Activated CD4-positive, alpha-beta memory T cell treated with anti-CD3 and anti-CD28 coated beads for 36 hours (primary cell): Measurements from ENCODE around the gene OR1I1. TPM values are rescaled to one million over a fixed set of nuclear protein-coding genes. Genes with fewer than 3 reads are reported as not detected.
"Not testable (repeated sequence)": the region's sequence is repeated elsewhere in the genome, so short reads cannot be mapped to it uniquely, and the experiment has no call there.

Experiments
- CTCF ChIA-PET: fragments of 350-600 bp; sonication (Branson Sonifier 250); formaldehyde crosslinking; loops from one replicate; lab custom pipeline; 2021; ENCODE audit warnings: antibody characterized with exemption, inconsistent platforms; lab: Charles Lee
- POLR2A ChIA-PET: fragments of 350-600 bp; sonication (Branson Sonifier 250); formaldehyde crosslinking; loops from one replicate; lab custom pipeline; 2021; ENCODE audit warnings: antibody characterized with exemption; lab: Charles Lee
- DNase-seq: peaks from one replicate; pipeline ENCODE4 v3.0.0-alpha.2; 2020
- H3K27ac Mint-ChIP-seq: one replicate; pipeline ENCODE4 v1.8.0; 2021; ENCODE audit warnings: mixed read lengths
- H3K27me3 Mint-ChIP-seq: one replicate; pipeline ENCODE4 v1.8.0; 2021; ENCODE audit warnings: mixed read lengths
- H3K36me3 Mint-ChIP-seq: one replicate; pipeline ENCODE4 v1.8.0; 2021; ENCODE audit warnings: mixed read lengths
- H3K4me1 Mint-ChIP-seq: one replicate; pipeline ENCODE4 v1.8.0; 2021; ENCODE audit warnings: low read depth, mixed read lengths
- H3K4me3 Mint-ChIP-seq: one replicate; pipeline ENCODE4 v1.8.0; 2021; ENCODE audit warnings: mild to moderate bottlenecking, mixed read lengths
- H3K9me3 Mint-ChIP-seq: one replicate; pipeline ENCODE4 v1.8.0; 2021; ENCODE audit warnings: mixed read lengths
- intact Hi-C: fragments of 100-400 bp; cut with micrococcal nuclease; formaldehyde crosslinking; loops from one replicate; pipeline ENCODE4 v1.15.1; 2023
- total RNA-seq, 2 experiments: library from RNA; stranded (reverse); gene quantifications; one replicate each; pipeline ENCODE4 v1.2.3, GENCODE V29; 2021

OR1I1 gene
- not detected for total RNA-seq

- Mint-ChIP-seq H3K27me3 (peaks cover 22% of the 10 kb centered on the region), H3K27ac (no peak within 1 kb of the TSS)
- intact Hi-C loops, result no loop called here
Observed at GRCh38 chr19:15081911-15082310, at the start of gene OR1I1. Gene OR1I1 (plus strand): TSS chr19:15082211. CDS start chr19:15087066, 4,855 bp downstream.

DNA sequence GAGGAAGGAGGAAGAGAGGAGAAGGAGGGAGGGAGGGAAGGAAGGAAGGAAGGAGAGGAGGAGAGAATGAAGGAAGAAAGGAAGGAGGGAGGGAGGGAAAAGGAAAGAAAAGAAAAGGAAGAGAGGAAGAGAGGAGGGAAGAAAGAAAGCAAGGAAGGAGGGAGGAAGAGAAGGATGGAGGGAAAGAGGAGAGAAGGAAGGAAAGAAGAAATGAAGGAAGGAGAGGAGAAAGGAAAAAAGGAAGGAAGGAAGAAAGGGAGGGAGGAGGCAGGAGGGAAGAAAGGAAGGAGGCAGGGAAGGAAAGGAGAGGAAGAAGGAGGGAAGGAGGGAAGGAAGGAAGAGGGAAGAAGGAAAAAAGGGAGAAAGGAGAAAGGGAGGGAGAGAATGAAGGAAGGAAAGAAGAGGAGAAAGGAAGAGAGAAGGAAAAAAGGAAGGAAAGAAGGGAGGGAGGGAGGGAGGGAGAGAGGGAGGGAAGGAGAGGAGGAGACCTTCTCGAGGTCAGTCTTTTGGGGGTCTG lies 46.2 kb upstream of the OR1I1 start:
- Mint-ChIP-seq H3K9me3 (no peaks in the 10 kb centered on the region), H3K27ac (no peak overlapping the region), H3K4me3 (no peak overlapping the region), H3K4me1 (no peaks in the 10 kb centered on the region), H3K27me3 (peaks cover 30% of the 10 kb centered on the region), H3K36me3 (no peaks in the 10 kb centered on the region)
- ChIA-PET POLR2A (no interaction called here), CTCF (no interaction called here)
- intact Hi-C loops, result no loop called here
- no peak for DNase-seq

More at GRCh38 chr19:15081911-15082310, at the start of gene OR1I1:
- Mint-ChIP-seq H3K4me3 (no peak within 1 kb of the TSS), H3K9me3 (no peaks in the 10 kb centered on the region), H3K36me3 (no peaks in the 10 kb centered on the region), H3K4me1 (no peaks in the 10 kb centered on the region)
- DNase-seq, result no peak
- POLR2A ChIA-PET, result no interaction called here
- CTCF ChIA-PET, result interaction anchor here (1.7 kb wide), 1 partner anchor 11 kb away, joined by 14 read pairs; no protein-coding TSS in a partner anchor

DNA sequence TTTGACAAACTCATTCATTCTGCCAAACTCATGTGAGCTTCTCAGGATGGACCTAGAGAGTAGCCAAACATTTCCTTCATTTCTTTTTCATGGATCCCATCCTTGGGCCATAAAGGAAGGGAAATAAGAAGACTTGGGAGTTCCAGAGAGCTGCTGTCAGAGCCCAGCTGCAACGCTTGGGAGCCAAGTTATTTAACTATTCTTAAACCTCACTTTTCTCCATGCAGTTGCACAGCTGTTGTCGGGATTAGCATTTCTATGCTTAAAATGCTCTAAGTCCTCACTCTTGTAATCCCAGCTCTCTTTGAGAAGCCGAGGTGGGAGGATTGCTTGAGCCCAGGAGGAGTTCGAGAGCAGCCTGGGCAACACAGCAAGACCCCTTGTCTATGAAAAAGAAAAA lies 44.4 kb upstream of the OR1I1 start:
- CTCF ChIA-PET, result no interaction called here
- no peak for DNase-seq
- Mint-ChIP-seq H3K9me3 (no peaks in the 10 kb centered on the region), H3K27me3 (peaks cover 30% of the 10 kb centered on the region), H3K36me3 (no peaks in the 10 kb centered on the region), H3K27ac (no peak overlapping the region), H3K4me1 (no peaks in the 10 kb centered on the region), H3K4me3 (no peak overlapping the region)
- POLR2A ChIA-PET, result no interaction called here
- intact Hi-C loops, result no loop called here

DNA sequence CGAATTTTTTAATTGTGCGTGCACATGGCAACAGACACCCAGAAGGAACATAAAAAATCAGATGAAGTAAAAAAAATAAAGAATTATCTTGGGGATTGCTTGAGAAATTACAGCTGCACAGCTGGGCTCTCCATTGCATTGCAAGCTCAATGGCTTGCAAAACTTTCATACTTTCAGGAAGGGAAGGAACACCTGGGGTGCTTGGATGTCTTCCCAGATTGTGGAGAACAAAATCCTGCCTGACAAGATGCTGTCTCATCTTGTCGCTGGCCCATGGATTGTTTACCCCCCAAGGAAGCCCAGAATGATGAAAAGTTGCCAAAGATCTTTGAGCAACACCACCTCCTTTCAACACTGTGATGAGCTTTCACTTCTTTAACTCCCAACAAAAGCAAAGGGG lies 43.7 kb upstream of the OR1I1 start:
- no peaks in the 10 kb centered on the region for H3K9me3 Mint-ChIP-seq
- ChIA-PET CTCF (no interaction called here), POLR2A (no interaction called here)
- H3K4me1 Mint-ChIP-seq, result no peaks in the 10 kb centered on the region
- intact Hi-C loops, result no loop called here
- no peak overlapping the region for H3K27ac Mint-ChIP-seq
- H3K27me3 Mint-ChIP-seq, result peaks cover 29% of the 10 kb centered on the region
- no peaks in the 10 kb centered on the region for H3K36me3 Mint-ChIP-seq
- DNase-seq, result no peak
- no peak overlapping the region for H3K4me3 Mint-ChIP-seq

- no peak for DNase-seq
- intact Hi-C loops, result no loop called here
- no peak overlapping the region for H3K27ac Mint-ChIP-seq
- CTCF ChIA-PET, result no interaction called here
- peaks cover 25% of the 10 kb centered on the region for H3K27me3 Mint-ChIP-seq
- no peaks in the 10 kb centered on the region for H3K4me1 Mint-ChIP-seq
- no peaks in the 10 kb centered on the region for H3K9me3 Mint-ChIP-seq
- POLR2A ChIA-PET, result no interaction called here
- no peak overlapping the region for H3K4me3 Mint-ChIP-seq
- H3K36me3 Mint-ChIP-seq, result no peaks in the 10 kb centered on the region
Observed at GRCh38 chr19:15042003-15042402, 40.0 kb upstream of the OR1I1 start.

DNA sequence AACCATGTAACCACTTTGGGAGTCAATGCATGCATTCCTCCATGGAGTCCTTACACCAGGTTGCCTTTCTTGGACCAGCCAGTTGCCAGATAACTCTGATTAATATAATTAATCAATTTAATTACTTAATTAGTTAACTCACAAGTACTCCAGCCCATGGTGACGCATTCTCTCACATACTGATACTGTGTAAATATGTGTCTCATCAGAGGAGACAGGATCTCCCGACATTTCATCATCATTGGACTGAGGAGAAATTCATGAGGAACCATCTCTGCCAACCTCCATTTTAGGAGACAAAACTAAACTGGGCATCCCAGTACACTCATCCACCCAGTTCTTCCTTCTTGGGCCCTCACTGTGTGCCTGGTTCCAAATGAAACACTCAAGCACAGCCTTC lies 39.2 kb upstream of the OR1I1 start:
- intact Hi-C loops, result no loop called here
- Mint-ChIP-seq H3K9me3 (no peaks in the 10 kb centered on the region), H3K36me3 (no peaks in the 10 kb centered on the region), H3K4me1 (no peaks in the 10 kb centered on the region), H3K27me3 (peaks cover 27% of the 10 kb centered on the region), H3K4me3 (no peak overlapping the region), H3K27ac (no peak overlapping the region)
- ChIA-PET POLR2A (no interaction called here), CTCF (no interaction called here)
- no peak for DNase-seq

- Mint-ChIP-seq H3K27ac (no peak overlapping the region), H3K27me3 (peaks cover 24% of the 10 kb centered on the region), H3K4me1 (no peaks in the 10 kb centered on the region), H3K36me3 (no peaks in the 10 kb centered on the region), H3K9me3 (no peaks in the 10 kb centered on the region), H3K4me3 (no peak overlapping the region)
- ChIA-PET CTCF (no interaction called here), POLR2A (no interaction called here)
- intact Hi-C loops, result no loop called here
- DNase-seq, result no peak
Observed at GRCh38 chr19:15045506-15045905, 36.5 kb upstream of the OR1I1 start.

- H3K9me3 Mint-ChIP-seq, result no peaks in the 10 kb centered on the region
Observed at GRCh38 chr19:15047680-15048079, 34.3 kb upstream of the OR1I1 start.

GRCh38 chr19:15048128-15048527 lies 33.9 kb upstream of the OR1I1 start:
- intact Hi-C loops, result no loop called here
- no peak for DNase-seq
- Mint-ChIP-seq H3K9me3 (no peaks in the 10 kb centered on the region), H3K27me3 (peaks cover 35% of the 10 kb centered on the region), H3K27ac (no peak overlapping the region), H3K36me3 (no peaks in the 10 kb centered on the region), H3K4me3 (no peak overlapping the region), H3K4me1 (no peaks in the 10 kb centered on the region)
- ChIA-PET CTCF (no interaction called here), POLR2A (no interaction called here)

More at GRCh38 chr19:15047680-15048079, 34.3 kb upstream of the OR1I1 start:
- no peak overlapping the region for H3K27ac Mint-ChIP-seq
- H3K27me3 Mint-ChIP-seq, result peaks cover 35% of the 10 kb centered on the region
- H3K4me3 Mint-ChIP-seq, result no peak overlapping the region
- no peaks in the 10 kb centered on the region for H3K36me3 Mint-ChIP-seq
- ChIA-PET CTCF (interaction anchor here (0.6 kb wide), 1 partner anchor 39 kb away, joined by 3 read pairs; no protein-coding TSS in a partner anchor), POLR2A (no interaction called here)
- DNase-seq, result no peak
- H3K4me1 Mint-ChIP-seq, result no peaks in the 10 kb centered on the region
- intact Hi-C loops, result no loop called here

DNA sequence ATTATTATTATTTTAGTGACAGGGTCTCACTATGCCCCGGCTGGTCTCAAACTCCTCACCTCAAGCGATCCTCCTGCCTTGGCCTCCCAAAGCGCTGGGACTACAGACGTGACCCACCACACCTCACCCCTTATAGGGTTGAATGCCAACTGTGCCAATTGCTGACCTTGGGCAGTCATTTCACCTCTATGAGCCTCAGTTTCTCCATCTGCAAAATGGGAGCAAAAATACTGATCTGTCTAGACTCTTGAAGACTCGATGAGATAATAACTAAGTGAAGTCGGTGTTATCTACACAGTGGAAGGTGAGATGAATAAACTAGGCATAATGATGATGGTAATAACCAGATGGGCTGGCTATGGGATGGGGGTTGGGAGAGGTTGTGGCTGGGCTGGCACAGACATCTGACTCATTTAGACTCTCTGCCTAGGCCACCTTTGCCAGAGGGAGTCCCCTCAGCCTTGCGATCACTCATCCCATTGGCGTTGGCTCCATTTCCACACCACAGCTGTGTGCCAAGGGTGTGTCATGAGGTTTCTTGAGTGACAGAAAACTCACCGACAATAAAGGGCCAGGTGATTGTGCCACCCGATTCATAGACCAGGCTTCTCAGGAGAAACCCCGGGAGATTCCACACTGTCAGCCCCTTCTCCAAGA lies 33.0 kb upstream of the OR1I1 start, which contains the start of gene CASP14:
Gene CASP14, plus strand, starts transcription at position 596 of the 657 bp plus-strand sequence. CDS start 2,772 bp downstream, outside the sequence.
- no peaks in the 10 kb centered on the region for H3K9me3 Mint-ChIP-seq
- POLR2A ChIA-PET, result no interaction called here
- H3K27ac Mint-ChIP-seq, result no peak within 1 kb of the TSS
- intact Hi-C loops, result no loop called here
- H3K36me3 Mint-ChIP-seq, result no peaks in the 10 kb centered on the region
- peaks cover 32% of the 10 kb centered on the region for H3K27me3 Mint-ChIP-seq
- CTCF ChIA-PET, result no interaction called here
- H3K4me1 Mint-ChIP-seq, result no peaks in the 10 kb centered on the region
- no peak for DNase-seq
- H3K4me3 Mint-ChIP-seq, result no peak within 1 kb of the TSS

DNA sequence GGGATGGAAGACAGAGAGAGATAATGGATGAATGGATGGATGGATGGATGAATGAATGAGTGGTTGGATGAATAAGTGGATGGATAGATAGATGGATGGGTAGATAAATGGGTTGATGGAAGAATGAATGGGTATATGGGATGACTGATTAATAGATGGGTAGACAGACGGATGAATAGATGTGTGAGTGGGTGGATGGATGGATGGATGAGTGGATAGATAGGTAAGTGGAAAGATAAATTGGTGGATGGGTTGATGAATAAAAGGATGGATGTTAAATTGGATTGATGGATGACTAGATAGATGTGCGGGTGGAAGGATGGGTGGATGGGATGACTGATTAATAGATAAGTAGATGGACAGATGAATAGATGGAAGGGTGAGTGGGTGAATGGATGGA lies 31.4 kb upstream of the OR1I1 start:
- DNase-seq, result no peak
- ChIA-PET CTCF (no interaction called here), POLR2A (no interaction called here)
- Mint-ChIP-seq H3K4me3 (no peak overlapping the region), H3K9me3 (no peaks in the 10 kb centered on the region), H3K4me1 (no peaks in the 10 kb centered on the region), H3K27ac (no peak overlapping the region), H3K36me3 (no peaks in the 10 kb centered on the region), H3K27me3 (peaks cover 28% of the 10 kb centered on the region)
- intact Hi-C loops, result no loop called here

- intact Hi-C loops, result no loop called here
- DNase-seq, result no peak
- Mint-ChIP-seq H3K27ac (no peak overlapping the region), H3K9me3 (no peaks in the 10 kb centered on the region), H3K36me3 (no peaks in the 10 kb centered on the region), H3K4me3 (no peak overlapping the region), H3K27me3 (peaks cover 39% of the 10 kb centered on the region), H3K4me1 (no peaks in the 10 kb centered on the region)
- ChIA-PET CTCF (no interaction called here), POLR2A (no interaction called here)
Observed at GRCh38 chr19:15062036-15062435, 20.0 kb upstream of the OR1I1 start.

- H3K27ac Mint-ChIP-seq, H3K27me3 Mint-ChIP-seq, H3K36me3 Mint-ChIP-seq, POLR2A ChIA-PET, intact Hi-C loops, H3K4me3 Mint-ChIP-seq, DNase-seq, H3K9me3 Mint-ChIP-seq, H3K4me1 Mint-ChIP-seq: not testable (repeated sequence)
- CTCF ChIA-PET, result interaction anchor here (1.5 kb wide), 1 partner anchor 23 kb away, joined by 4 read pairs; no protein-coding TSS in a partner anchor
Observed at GRCh38 chr19:15070386-15070785, 11.6 kb upstream of the OR1I1 start.
